Sigmoid colon (tissue), 4 donors: ENCODE data around the gene RAP1A.
"Not testable (repeated sequence)": the region's sequence is repeated elsewhere in the genome, so short reads cannot be mapped to it uniquely, and the experiment has no call there.

Experiments used
- EP300 ChIP-seq, 4 donors: sonication (generic); formaldehyde crosslinking; IDR thresholded peaks; one replicate each; pipeline ENCODE4 v1.6.1; 2017; ENCODE audit warnings: antibody characterized with exemption in 4 of 4
- POLR2A ChIP-seq, 2 donors: fragments of 450-650 bp; IDR thresholded peaks; one replicate each; pipeline ENCODE4 v1.6.1; 2016; ENCODE audit warnings: antibody characterized with exemption in 2 of 2, mild to moderate bottlenecking in 2 of 2, moderate library complexity in 2 of 2
- POLR2AphosphoS5 ChIP-seq, 4 donors: sonication (generic); formaldehyde crosslinking; IDR thresholded peaks; one replicate each; pipeline ENCODE4 v1.6.1; 2017; ENCODE audit warnings: antibody characterized with exemption in 4 of 4
- TF ChIP-seq, protein P1 (sequence below), 4 experiments: fragments of 450-650 bp in 3 of 4; fragments of 200-600 bp in 1 of 4; IDR thresholded peaks; one replicate each; pipeline ENCODE4 v1.5.1; 2016 to 2019; ENCODE audit warnings: antibody characterized with exemption in 4 of 4, mild to moderate bottlenecking in 3 of 4, moderate library complexity in 2 of 4

DNA sequence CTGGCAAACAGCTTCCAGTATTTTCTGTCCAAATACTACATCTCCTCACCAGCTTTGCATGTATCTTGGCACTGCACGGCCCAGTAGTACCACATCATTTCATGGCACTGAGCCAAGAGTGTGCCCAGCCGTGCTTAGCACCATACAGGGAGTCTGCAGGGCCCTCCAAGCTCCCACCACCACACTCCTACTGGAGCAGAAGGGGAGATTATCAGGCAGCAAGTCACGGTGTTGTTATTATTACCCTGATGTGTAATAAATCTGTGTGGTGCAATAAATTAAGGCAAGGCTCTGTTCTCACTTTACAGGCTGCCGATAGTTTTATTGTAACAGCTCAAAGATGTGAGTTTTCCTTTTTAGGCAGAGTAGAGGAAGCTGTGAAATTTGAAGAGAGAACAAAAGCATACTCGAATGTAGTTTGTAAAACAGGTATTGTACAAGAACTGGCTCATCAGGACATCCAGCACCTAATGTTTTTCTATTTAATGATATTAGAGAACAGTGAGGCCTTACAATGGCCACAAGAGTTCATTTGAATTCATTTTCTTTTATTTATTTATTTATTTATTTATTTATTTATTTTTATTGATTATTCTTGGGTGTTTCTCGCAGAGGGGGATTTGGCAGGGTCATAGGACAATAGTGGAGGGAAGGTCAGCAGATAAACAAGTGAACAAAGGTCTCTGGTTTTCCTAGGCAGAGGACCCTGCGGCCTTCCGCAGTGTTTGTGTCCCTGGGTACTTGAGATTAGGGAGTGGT lies 13.0 kb upstream of the RAP1A start:
- TF ChIP-seq, protein P1, sequence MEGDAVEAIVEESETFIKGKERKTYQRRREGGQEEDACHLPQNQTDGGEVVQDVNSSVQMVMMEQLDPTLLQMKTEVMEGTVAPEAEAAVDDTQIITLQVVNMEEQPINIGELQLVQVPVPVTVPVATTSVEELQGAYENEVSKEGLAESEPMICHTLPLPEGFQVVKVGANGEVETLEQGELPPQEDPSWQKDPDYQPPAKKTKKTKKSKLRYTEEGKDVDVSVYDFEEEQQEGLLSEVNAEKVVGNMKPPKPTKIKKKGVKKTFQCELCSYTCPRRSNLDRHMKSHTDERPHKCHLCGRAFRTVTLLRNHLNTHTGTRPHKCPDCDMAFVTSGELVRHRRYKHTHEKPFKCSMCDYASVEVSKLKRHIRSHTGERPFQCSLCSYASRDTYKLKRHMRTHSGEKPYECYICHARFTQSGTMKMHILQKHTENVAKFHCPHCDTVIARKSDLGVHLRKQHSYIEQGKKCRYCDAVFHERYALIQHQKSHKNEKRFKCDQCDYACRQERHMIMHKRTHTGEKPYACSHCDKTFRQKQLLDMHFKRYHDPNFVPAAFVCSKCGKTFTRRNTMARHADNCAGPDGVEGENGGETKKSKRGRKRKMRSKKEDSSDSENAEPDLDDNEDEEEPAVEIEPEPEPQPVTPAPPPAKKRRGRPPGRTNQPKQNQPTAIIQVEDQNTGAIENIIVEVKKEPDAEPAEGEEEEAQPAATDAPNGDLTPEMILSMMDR (IDR thresholded peaks at IDR 0.05) = not testable (repeated sequence)
- not testable (repeated sequence) for TF ChIP-seq POLR2A (IDR thresholded peaks at IDR 0.05)
- TF ChIP-seq POLR2AphosphoS5 (IDR thresholded peaks at IDR 0.05) (peak; percentile 10 to 50 (median 27)), EP300 (IDR thresholded peaks at IDR 0.05) (peak in 1 of 4 donors; percentile 8)
